ENCODE results near the gene RNF151. TPM values are rescaled to one million over a fixed set of nuclear protein-coding genes. Genes with fewer than 3 reads are reported as not detected.

RNF151 gene
- total and polyA plus RNA-seq, 8 donors: 0.17 TPM; not detected in 7

DNA sequence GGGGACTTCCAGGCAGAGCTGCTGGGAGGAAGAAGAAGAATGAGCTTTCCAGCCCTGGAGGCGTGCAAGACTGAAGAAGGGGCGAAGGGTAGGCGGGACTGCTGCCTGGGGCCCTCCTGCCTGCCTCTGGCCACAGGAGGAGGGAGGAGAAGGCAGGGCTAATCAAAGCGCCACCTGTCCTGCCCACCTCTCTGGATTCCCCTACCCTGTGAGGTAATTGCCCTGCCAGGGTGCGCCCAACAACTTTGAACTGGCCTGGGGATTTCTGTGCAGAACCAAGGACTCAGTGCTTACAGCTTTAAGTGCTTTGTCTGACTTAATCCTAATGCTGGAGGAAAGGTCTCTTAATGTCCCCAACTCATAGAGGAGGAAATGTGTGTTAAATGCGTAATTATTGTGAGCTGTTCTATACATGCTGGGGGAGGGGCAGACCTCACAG lies 14.8 kb downstream of the RNF151 start, which contains the start of gene NOXO1:
NOXO1 (minus strand) TSS at position 72 of the 439 bp plus-strand sequence. CDS start 290 bp downstream, outside the sequence.
- H3K27me3 ChIP-seq: peaks cover 24 to 64% of the 10 kb centered on the region in 2 donors
- peaks cover 15 to 34% of the 10 kb centered on the region in 2 donors for H3K4me1 ChIP-seq
- DNase-seq: no peak
- H3K4me3 ChIP-seq: peak within 1 kb of the TSS in 1 of 2 donors; percentile 32
- H3K27ac ChIP-seq: no peak within 1 kb of the TSS
- H3K9me3 ChIP-seq: no peaks in the 10 kb centered on the region
- H3K36me3 ChIP-seq: peaks cover 0 to 45% of the 10 kb centered on the region in 2 donors
- intact Hi-C loops (cut with DNase I): no loop called here
- ATAC-seq: no peak
- TF ChIP-seq, protein P1, sequence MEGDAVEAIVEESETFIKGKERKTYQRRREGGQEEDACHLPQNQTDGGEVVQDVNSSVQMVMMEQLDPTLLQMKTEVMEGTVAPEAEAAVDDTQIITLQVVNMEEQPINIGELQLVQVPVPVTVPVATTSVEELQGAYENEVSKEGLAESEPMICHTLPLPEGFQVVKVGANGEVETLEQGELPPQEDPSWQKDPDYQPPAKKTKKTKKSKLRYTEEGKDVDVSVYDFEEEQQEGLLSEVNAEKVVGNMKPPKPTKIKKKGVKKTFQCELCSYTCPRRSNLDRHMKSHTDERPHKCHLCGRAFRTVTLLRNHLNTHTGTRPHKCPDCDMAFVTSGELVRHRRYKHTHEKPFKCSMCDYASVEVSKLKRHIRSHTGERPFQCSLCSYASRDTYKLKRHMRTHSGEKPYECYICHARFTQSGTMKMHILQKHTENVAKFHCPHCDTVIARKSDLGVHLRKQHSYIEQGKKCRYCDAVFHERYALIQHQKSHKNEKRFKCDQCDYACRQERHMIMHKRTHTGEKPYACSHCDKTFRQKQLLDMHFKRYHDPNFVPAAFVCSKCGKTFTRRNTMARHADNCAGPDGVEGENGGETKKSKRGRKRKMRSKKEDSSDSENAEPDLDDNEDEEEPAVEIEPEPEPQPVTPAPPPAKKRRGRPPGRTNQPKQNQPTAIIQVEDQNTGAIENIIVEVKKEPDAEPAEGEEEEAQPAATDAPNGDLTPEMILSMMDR (IDR thresholded peaks at IDR 0.05): no peak

DNA sequence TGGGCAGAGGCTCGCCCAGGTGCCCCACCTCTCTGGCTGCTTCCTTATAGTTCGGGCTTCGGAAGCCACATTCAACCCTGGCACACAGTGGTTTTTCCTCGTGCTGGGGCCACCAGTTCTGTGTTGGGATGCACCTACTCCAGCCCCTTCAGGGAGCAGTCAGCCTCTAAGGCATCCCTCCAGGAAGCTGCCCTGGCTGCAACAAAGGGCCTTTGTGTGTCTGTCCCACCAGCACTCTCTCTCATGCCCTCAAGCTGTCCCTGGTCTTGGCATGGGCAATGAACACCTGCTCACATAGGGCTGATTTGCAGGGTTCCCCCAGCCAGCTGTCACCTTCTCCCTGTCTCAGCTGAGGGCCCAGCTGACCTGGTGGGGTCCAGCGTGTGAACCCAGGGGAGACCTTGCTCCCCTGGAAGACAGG lies 15.4 kb downstream of the RNF151 start:
- H3K9me3 ChIP-seq: no peaks in the 10 kb centered on the region
- intact Hi-C loops (cut with DNase I): no loop called here
- peaks cover 24 to 64% of the 10 kb centered on the region in 2 donors for H3K27me3 ChIP-seq
- H3K4me1 ChIP-seq: peaks cover 15 to 34% of the 10 kb centered on the region in 2 donors
- DNase-seq: no peak
- TF ChIP-seq, protein P1 (IDR thresholded peaks at IDR 0.05): no peak
- no peak overlapping the region for H3K27ac ChIP-seq
- peaks cover 0 to 45% of the 10 kb centered on the region in 2 donors for H3K36me3 ChIP-seq
- no peak for ATAC-seq
- H3K4me3 ChIP-seq: no peak overlapping the region

DNA sequence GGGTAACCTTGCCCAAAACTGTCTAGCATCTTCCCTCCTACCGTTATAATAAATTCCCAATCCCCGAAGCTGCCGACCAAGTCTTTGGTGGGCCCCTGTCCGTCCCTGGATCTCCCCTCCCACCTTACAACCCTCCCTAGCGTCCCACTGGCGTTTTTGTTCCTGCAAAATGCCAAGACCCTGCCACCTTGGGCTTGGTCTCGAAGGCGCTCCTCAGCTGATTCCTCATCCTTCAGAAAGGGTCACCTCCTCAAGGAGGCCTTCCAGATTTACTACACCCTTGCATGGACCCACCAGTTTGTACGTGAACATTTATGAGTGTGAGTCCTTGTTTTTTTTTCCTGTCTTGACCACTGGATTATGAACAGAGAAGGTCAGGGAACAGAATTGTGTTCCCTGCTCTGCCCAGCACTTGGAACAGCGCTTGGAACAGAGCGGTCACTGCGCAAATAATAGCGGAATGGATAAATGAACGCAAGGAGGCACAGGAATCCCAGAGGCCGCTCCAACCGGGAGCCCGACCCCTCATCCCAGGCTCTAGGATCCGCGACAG lies 16.4 kb downstream of the RNF151 start:
- peaks cover 0 to 39% of the 10 kb centered on the region in 2 donors for H3K36me3 ChIP-seq
- ATAC-seq (no peak), DNase-seq (no peak)
- H3K4me3 ChIP-seq: peak overlapping the region; percentile 71 to 88
- peak overlapping the region; percentile 63 to 88 for H3K27ac ChIP-seq
- intact Hi-C loops (cut with DNase I): no loop called here
- TF ChIP-seq, protein P1 (IDR thresholded peaks at IDR 0.05): no peak
- H3K9me3 ChIP-seq: no peaks in the 10 kb centered on the region
- peaks cover 24 to 58% of the 10 kb centered on the region in 2 donors for H3K27me3 ChIP-seq
- peaks cover 15 to 34% of the 10 kb centered on the region in 2 donors for H3K4me1 ChIP-seq

DNA sequence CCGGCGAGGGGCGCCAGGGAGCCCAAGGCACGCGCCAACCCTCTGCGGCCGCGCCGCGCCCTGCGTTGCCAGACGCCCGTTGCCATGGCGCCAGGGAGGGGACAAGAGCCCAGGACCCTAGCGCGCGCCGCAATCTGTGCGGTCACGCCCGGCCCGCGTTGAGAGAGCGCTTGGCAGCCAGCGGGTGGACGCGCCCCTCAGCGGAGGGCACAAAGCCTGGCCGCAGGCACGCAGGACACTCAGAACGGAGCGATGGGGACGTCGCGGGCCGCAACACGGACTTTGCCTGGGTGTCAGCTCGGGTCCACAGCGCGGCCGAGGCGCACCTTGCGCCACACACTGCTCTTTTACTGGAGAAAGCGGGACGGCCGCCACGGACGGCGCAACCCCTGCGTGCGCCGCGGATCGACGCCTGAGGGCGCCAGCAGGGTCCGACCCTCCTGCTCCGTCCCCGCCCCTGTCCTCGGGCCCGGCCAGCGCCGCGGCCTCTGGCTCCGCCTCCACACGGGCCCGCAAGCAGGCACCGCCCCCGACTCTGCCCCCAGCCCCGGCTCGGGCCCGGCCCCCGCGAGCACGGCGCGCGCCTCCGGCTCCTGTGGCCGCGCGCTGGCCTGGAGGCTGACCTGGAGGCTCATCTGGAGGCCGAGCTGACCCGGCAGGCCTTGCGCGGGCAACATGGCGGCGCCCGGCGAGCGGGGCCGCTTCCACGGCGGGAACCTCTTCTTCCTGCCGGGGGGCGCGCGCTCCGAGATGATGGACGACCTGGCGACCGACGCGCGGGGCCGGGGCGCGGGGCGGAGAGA lies 17.1 kb downstream of the RNF151 start, which contains the start of gene GFER:
GFER (plus strand) TSS at position 650 of the 803 bp plus-strand sequence; CDS start at position 676, 26 bp downstream.
- Histone ChIP-seq H3K27ac (peak within 1 kb of the TSS; percentile 63 to 88), H3K4me1 (peaks cover 15 to 32% of the 10 kb centered on the region in 2 donors), H3K27me3 (peaks cover 30 to 58% of the 10 kb centered on the region in 2 donors), H3K36me3 (peaks cover 0 to 32% of the 10 kb centered on the region in 2 donors), H3K4me3 (peak within 1 kb of the TSS; percentile 71 to 88), H3K9me3 (no peaks in the 10 kb centered on the region)
- intact Hi-C loops (cut with DNase I): no loop called here
- peak; percentile 89 for ATAC-seq
- peak; percentile 91 to 97 (median 93) for DNase-seq
- TF ChIP-seq, protein P1 (IDR thresholded peaks at IDR 0.05): peak; percentile 38 to 48
